CD4-positive, alpha-beta T cell treated with Interleukin-2 at 100 ng/mL for 4 hours (primary cell): ENCODE data around the gene PTGFRN.

Experiments
- DNase-seq: peaks from one replicate; pipeline ENCODE4 v3.0.0-alpha.2; 2020; ENCODE audit warnings: low spot score

The PTGFRN gene

GRCh38 chr1:116889380-116889779 is 20.3 kb upstream of the PTGFRN start:
- DNase-seq = no peak

- no peak for DNase-seq
These were observed 18.2 kb upstream of the PTGFRN start for GRCh38 chr1:116891396-116892079.

GRCh38 chr1:116895073-116895472 is 14.6 kb upstream of the PTGFRN start:
- DNase-seq = no peak

- DNase-seq = no peak
These were observed 10.2 kb upstream of the PTGFRN start for GRCh38 chr1:116899529-116899928.

DNA sequence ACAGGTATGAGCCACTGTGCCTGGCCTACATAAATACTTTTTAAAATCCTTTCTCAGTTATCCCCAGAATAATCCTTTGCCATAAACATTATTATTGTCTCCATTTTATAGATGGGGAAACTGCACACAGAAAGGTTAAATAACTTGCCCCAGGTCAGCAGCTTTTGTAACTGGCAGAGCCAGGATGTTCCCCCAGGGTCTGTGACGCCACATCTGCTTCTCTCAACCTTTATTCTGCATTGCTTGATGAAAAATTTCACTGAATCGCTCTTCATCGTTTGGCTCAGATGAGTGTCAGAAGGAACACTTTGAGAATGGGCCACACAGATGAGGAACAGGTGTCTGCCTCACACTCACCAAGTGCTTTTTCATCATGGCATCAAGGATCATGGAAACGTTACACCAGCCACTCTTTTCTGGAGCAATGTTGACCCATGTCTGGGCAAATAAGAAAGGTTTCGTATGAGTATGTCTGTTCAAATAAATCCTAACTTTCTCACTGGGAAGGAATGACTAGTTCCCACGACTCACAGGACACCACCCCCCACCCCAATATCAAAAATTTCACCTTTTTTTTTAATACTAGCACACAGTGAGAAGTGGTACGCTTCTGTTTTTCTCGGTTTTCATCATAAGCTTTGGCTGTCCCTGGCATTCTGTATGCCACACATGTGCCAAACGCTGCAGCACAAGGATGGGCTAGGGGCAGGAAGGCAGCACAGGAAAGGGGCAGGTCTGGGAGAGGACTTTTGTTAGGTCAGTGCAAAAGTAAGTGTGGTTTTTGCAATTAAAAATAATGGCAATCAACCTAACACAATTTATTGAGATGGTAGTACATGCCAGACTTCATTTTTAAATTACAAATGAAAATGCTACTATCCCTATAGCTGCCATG is 9.0 kb upstream of the PTGFRN start:
- no peak for DNase-seq

- no peak for DNase-seq
These were observed 7.7 kb upstream of the PTGFRN start for GRCh38 chr1:116902027-116902426.

GRCh38 chr1:116902723-116903383 is 6.9 kb upstream of the PTGFRN start:
- no peak for DNase-seq

DNA sequence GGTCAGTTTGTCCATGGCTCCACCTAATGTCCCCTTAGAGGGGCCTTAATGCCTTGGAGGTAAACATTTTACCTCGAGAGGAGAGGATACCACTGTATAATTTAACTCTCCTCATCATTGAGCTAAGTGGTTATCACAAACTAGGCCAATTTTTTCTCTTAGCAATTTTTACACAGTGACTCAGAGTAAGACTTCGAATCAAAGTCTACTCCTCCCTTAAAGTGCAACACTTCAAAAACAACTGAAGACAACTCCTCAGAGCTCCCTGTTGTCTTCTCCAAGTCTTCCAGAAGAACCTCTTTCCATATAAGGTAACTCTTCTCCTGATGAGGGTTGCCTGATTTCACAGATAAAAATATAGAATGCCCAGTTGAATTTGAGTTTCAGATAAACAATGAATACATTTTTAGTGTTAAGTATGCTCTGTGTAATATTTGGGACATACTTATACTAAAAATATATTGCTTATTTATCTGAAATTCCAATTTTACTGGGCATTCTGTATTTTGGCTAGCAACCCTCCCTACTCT is 4.9 kb upstream of the PTGFRN start:
- no peak for DNase-seq

DNA sequence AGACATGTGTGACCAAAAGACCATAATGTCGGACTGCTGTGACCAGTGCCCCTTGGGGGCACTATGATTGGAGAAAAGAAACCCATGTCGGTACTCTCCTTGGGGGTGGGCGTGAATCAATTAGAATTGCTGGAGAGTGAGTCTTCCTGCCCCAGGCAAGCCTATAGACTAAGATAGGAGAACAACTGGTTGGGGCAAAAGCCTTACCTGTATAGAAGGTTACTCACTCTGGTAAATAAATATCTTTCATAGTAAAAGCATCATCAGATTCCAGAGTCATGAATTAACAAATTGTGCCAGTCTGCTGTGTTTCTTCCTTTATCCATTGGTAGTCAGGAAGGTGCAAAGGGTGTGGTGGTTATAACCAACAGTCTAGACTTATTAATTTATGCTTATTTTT is 2.9 kb upstream of the PTGFRN start:
- no peak for DNase-seq

DNA sequence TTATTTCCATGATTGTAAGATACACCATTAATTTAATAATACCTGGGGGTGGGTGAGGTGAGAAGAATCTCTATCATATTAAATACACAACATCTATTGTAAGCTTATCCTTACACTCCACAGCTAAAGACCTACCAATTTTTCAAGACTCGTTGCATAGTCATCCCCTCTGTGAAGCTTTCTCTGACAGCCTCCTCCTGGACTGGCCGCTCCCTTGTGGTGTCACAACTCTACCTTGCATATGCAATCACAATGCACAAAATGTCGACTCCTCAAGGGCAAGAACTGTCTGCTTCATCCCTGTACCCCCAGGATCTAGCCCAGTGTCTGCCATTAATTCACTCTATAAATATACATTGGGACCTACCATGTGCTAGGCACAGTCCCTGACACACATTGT is 2.4 kb upstream of the PTGFRN start:
- no peak for DNase-seq

- DNase-seq = no peak
These were observed 1.4 kb upstream of the PTGFRN start for GRCh38 chr1:116908266-116908665.

GRCh38 chr1:116908820-116909511 is 750 bp upstream of the PTGFRN start:
- no peak for DNase-seq

DNA sequence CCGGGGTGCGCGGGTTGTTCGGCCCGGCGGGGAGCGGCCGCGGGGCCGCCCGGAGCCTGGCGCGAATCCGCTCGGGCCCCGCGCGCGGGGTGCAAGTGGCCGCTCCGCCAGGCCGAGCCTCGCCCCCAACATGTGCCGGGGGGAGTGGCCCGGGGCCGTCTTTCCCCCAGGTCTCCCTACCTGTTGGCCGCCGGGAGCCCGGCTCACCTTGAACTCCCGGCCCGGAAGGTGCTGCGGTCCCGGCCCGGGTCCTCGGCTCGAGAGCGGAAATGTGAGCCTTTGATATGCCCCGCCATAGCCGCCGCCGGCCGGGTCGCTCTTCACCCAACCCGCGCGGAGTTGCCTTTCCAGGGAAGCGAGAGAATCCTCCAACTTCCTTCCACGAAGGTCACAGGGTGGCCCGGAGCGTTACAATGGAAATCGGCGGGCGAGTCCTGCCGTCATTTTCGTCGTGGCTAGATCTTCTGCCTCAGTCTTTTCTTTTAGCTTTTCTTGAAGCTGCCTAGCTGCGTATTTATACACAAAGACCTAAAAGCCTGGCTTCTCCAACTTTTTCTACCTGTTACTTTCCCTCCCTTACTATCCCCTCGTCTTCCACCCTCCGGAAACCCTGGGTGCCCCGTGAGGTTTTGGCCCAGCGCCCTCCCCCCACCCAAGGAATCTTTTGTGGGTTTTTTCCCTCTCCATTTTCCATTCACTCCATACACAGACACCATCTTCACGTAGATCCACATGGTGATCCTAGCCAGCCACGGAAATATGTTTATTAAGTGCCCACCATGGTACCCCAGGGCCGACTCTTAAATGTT is 867 bp downstream of the PTGFRN start:
- peak; percentile 29 for DNase-seq

- DNase-seq = no peak
These were observed 1.5 kb downstream of the PTGFRN start for GRCh38 chr1:116911188-116911553.

GRCh38 chr1:116911779-116912469 is 2.2 kb downstream of the PTGFRN start:
- no peak for DNase-seq

DNA sequence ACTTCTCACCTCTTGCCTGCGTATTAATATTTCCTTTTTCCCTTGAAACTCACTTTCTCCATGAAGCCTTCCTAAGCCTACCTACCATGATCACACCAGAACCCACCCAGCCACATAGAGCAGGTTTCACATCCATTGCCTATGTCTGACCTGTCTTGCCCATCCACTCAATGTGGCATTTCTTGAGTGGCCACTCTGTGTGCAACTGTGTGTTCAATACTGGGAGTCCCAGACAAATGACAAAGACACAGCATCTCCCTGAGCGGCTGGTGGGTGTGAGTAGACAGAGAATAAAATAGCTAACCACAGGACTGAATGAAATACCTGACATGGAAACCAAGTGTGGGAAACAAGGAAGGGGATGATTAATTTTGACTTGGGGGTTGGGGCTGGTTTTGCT is 3.1 kb downstream of the PTGFRN start:
- DNase-seq = no peak

GRCh38 chr1:116913941-116914340 is 4.2 kb downstream of the PTGFRN start:
- no peak for DNase-seq

GRCh38 chr1:116914667-116915066 is 5.0 kb downstream of the PTGFRN start:
- no peak for DNase-seq

GRCh38 chr1:116915086-116915661 is 5.5 kb downstream of the PTGFRN start:
- DNase-seq = no peak

GRCh38 chr1:116916002-116916401 is 6.3 kb downstream of the PTGFRN start:
- DNase-seq = no peak
